CD4-positive, alpha-beta T cell treated with Interleukin-12 subunit alpha and Interleukin-12 subunit beta, for 1 hour (primary cell): ENCODE measurements around the gene IL4R.
"Not testable (repeated sequence)": the region's sequence is repeated elsewhere in the genome, so short reads cannot be mapped to it uniquely, and the experiment has no call there.

Experiments used
- DNase-seq: peaks from one replicate; pipeline ENCODE4 v3.0.0-alpha.2; 2020

Gene IL4R

DNA sequence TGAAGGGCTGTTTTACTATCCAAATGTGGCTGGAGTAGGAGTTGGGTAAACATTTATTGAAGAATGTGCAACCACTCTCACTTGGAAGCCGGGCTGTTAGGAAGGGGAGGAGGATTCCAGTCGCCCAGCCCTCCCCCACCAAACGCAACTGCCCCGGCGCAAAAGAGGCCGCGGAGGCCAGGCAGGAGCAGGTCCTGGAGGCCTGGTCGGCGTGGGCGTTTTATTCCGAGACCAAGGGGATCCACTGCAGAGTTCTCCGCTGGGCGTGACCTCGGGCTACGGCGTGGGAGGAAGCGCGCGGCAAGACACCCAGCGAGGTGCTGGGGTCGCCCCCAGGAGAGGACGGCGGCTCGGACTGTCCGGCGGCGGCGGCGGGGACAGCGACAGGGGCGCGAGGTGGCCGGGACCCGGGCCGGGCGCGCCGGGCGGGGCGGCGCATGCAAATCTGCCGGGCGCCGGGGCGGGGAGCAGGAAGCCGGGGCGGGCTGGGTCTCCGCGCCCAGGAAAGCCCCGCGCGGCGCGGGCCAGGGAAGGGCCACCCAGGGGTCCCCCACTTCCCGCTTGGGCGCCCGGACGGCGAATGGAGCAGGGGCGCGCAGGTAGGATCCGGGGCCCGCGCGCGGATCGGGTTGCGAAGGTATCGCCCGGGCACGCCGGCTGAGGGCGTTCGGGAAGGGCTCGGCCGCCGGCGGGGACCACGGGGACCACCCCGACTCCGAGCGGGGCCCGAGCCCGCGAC lies at the start of gene IL4R:
IL4R (plus strand) TSS at position 553 of the 739 bp plus-strand sequence. CDS start 26,230 bp downstream, outside the sequence.
- peak; percentile 66 for DNase-seq

DNA sequence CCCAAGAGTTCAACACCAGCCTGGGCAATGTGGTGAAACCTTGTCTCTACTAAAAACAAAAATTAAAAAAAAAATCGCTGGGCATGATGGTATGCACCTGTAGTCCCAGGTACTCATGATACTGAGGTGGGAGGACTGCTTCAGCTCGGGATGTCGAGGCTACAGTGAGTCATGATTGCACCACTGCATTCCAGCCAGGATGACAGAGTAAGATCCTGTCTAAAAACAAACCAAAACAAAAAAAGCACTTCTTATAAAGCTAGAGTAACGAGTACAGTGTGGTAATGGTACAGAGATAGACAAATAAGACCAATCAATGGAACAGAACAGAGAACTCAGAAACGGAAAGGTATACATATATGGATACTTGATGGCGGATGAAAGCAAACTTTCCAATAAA lies 49.6 kb upstream of the IL4R start:
- DNase-seq: no peak

DNA sequence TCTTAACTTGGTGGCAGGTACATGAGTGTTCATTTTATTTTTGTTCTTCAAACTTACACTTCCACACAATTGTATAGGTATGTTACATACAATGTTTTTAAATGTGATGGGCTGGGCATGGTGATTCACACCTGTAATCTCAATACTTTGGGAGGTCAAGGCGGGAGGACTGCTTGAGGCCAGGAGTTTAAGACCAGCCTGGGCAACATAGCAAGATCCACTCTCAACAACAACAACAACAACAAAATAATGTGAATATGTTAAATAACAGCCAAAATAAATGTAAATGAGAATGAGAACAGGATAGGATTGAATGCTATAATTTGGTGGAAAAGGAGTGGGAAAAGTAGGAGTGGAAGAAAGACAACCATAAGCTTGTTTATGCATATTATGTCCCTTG lies 47.8 kb upstream of the IL4R start:
- DNase-seq: no peak

DNA sequence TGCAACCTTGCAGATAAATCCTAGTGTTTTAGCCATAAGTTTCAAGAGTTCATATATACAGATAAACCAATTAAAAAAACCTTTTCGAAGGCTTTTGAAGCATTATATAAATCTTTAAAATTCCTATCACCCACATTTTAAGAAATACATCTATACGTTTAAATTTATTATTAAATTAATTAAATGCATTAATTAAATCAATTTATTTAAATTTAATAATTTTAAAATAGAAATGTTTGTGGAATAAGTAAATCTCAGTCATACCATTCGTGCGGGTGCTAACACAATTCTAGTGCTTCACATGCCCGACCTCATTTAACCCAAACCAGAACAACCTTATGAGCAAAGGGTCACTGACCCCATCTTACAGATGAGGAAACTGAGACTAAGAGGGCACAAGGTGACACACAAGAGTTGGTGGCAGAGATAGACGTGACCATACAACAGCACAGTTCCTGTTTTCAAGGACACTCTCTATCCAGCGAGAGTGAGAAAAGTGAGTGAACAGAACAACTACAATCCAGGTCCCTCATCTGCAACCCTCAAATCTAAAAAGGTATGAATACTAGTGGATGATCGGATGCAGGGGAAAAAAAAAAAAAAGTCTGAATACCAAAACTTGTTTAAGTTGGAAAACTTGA lies 46.6 kb upstream of the IL4R start:
- DNase-seq: no peak

DNA sequence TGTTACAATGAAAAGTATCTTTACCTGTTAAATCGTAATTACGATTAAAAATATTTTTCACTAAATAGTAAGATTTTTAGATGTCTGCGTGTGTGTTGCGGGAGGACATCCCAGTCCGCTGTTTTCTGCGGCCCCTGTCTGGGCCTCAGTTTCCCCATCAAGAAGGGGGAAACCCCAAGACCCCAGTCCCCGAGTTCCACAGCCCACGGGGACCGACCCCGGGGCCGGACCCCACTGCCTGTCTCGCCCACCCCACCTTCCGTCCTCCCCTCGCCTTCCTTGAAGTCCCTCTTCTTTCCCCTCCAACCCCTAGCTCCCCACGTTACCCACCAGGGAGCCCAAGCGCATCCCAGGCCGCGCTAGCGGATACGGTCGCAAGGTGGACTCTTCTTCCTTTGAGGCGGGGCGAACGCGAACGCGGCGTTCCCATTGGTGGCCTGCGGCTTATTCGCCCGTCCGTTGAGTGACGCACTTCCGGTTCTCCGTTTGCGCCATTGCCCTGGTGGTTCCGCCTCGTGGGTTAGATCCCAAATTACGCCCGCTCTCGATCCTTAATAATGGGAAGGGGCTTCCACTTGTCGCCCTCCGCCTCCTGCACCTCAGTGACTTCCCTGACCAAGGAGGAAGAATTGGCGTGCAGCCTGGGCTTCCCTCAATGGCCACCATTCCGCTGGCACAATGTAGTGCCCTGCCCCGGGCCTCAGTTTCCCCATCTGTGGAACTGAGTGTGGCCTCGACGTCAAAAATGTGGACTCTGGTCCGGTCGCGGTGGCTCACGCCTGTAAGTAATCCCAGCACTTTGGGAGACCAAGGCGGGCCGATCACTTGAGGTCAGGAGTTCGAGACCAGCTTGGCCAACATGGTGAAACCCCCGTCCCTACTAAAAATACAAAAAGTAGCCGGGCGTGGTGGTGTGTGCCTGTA lies 45.1 kb upstream of the IL4R start, which contains the start of gene NSMCE1:
NSMCE1 (minus strand) TSS at position 397 of the 924 bp plus-strand sequence. CDS start 11,202 bp downstream, outside the sequence.
- peak; percentile 96 for DNase-seq

DNA sequence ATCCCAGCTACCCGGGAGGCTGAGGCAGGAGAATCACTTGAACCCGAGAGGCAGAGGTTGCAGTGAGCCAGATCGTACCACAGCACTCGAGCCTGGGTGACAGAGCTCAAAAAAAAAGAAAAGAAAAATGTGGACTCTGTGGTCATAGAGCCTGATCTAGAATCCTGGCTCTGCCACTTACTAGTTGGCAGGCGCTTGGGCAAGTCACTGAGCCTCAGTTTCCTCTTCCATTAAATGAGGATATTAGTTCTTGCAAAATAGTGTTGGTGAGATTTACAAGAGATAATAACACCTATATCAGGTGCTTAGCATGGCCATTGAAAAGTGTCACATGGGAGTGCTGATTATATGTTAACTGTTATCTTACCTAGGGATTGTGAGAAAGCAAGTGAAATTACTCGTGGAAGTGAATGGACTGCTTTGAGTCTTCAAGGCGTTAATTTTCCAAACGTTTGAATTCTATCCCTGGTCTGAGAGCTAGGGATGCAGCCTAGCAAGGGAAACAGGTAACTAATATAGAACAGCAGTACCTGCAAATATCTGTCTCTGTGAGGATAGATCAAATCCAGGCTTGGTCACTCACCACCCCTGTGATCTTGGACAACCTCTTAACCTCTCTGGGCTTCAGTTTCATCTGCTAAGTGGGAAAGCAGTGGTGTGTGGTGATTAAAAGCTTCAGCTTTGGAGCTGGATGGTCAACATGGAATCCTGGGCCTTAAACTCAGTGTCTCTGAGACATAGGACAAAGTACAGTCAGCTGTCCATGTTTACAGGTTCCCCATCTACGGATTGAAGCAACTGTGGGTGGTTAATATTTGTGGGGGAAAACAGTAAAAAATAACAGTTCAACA lies 44.2 kb upstream of the IL4R start:
- DNase-seq: no peak

DNA sequence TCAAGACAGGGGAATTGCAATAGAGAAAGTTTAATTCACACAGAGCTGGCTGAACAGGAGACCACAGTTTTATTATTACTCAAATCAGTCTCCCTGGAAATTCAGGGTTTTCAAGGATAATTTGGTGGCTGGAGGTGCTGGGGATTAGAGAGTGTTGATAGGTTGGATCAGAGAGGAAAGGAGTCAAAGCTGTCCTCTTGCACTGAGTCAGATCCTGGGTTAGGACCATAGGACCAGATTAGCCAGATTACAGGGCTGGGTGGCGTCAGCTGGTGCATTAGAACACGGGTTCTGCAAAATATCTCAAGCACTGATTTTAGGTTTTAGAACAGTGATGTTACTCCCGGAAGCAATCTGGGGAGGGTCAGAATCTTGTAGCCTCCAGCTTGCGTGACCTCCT lies 43.4 kb upstream of the IL4R start:
- DNase-seq: no peak

DNA sequence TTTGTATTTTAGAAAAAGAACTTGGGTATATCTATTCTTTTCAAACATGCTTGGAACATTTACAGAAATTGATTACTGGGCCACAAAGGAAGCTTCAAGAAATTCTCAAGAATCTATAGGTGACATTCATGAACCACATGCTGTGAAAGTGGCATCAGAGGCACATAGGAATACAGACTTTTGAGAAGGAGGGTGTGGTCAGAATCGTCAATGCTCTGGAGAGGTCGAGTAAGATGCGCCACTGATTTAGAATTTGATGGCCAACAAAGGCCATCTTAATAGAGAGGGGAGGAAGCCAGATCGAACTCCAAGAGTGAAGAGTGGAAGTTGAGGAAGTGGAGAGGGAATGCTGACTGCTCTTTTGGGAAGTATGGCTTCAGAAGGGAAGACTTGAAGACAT lies 41.7 kb upstream of the IL4R start:
- DNase-seq: no peak

DNA sequence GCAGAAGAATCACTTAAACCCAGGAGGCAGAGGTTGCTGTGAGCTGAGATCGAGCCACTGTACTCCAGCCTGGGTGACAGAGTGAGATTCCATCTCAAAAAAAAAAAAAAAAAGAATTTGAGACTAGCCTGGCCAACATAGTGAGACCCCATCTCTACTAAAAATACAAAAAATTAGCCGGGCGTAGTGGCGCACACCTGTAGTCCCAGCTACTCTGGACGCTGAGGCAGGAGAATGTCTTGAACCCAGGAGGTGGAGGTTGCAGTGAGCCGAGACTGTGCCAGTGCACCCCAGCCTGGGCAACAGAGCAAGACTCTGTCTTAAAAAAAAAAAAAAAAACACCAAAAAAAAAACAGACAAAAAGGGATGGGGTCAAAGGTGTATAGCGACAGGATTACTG lies 41.1 kb upstream of the IL4R start:
- DNase-seq: not testable (repeated sequence)

DNA sequence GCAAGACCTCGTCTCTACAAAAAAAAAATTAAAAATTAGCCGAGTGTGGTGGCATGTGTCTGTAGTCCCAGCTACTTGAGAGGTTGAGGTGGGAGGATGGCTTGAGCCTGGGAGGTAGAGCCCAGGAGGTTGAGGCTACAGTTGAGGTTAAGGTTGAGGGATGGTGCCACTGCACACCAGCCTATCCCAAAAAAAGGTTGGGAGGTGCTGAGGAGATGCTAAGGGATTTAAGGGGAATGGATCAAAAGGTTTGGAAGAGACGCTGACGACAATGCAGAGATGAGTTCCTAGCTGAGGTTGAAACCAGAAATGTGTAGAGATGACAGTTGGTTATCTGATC lies 40.5 kb upstream of the IL4R start:
- DNase-seq: no peak

DNA sequence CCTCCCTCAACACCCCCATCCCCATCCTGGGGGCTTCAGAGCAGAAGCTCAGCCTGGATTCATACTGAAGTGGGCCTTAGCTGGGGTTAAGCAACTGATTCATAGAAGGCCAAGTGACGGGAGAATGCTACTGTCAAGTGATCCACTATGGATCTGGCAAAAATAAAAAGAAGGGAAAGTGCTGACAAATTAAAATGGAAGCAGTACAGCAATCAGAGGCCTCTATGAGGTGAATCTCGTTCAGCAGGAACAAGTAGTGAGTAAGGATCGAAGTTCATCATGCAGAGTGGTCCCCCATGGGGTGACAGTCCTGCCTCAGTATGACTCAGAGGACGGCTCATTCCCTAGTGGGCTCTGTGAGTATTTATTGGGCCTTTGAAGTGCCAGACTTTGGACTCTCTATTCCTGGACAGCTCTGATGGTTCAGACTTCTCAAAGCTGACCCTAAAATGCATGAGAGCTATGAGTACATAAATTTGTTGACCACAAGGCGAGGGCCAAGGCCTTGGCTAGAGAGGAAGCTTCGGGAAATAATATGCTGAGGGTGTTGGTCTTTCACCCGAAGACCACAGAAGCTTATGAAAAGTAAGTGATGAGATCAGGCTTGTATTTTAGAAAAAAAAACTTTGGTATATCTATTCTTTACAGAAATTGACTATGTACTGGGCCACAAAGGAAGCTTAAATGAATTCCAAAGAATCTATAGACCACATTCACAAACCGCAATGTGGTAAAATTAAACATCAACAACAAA lies 39.9 kb upstream of the IL4R start:
- peak; percentile 33 for DNase-seq

DNA sequence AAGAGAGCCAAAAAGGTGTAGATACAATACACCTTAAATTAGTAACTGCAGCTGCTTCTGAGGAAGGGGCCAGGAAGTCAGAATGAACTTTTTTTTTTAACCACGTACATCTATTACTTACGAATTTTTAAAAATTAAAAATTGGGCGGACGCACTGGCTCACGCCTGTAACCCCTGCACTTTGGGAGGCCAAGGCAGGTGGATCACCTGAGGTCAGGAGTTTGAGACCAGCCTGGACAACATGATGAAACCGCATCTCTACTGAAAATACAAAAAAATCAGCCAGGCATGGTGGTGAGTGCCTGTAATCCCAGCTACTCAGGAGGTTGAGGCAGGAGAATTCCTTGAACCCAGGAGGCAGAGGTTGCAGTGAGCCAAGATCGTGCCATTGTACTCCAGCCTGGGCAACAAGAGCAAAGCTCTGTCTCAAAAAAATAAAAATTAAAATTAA lies 39.3 kb upstream of the IL4R start:
- not testable (repeated sequence) for DNase-seq

DNA sequence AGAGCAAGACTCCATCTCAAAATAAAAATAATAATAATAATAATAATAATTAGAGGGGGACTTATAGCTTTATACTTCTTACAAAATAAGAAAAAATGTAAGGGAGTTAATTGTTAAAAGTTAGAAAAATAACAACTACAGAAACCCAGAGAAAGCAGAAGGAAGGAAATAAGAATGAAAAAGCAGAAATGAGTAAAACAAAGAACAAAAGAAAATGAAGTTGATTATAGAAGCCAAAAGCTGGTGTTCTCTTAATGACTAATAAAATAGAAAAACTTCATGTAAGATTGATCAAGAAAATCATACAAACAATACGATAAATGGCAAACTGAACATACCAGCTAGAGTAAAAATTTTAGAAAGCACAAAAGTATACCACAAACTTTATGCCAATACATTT lies 38.4 kb upstream of the IL4R start:
- no peak for DNase-seq

DNA sequence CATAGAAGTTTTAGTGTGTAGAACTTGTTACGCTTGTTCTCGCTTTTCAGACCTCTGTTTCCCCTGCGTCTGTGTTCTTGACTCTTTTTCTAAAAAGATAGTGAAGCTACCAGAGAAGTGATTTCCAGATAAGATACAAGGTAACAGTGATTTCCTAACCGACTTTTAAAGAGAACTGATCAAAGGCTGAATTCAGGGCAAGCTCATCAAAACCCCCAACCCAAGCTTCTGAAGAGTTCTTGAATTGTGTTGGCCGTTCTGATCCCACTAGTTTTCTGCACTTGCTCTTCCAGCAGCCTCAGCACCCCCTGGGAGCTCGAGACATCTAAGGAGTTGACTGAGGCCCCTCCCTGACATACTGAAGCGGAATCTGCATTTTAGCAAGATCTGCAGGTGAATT lies 32.5 kb upstream of the IL4R start:
- DNase-seq: no peak

DNA sequence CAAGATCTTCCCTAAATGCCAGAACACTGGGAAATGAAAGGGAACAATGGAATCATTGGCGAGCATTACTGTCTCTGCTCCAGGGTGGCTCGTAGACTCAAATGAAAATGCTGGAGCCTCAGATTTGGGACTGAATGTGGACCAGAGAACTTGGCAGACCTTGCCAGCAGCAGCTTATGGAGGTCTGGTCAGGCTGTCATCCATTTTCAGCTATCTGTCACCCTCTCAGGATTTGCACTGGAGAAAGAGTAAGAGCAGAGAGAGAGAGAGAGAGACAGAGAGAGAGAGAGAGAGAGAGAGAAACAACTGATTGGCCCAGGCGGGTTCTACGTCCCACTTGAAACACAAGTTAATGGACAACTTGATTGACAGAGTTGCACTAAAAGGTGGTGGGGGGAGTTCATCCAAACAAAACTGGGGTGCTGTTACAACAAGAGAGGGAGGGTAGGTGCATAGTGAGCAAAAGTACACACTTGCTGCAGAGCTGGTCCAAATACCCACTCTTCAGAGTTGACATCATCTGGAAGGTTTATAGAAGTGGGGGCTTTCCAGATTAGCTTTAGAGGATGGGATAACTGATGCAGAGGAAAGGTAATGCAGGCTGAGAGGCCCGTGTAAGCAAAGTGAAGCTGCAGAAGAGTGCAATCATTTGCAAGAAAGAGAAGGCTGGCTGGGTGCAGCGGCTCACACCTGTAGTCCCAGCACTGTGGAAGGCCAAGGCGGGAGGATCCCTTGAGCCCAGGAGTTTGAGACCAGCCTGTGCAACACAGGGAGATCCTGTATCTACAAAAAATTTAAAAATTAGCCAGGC lies 28.7 kb upstream of the IL4R start:
- DNase-seq: no peak

DNA sequence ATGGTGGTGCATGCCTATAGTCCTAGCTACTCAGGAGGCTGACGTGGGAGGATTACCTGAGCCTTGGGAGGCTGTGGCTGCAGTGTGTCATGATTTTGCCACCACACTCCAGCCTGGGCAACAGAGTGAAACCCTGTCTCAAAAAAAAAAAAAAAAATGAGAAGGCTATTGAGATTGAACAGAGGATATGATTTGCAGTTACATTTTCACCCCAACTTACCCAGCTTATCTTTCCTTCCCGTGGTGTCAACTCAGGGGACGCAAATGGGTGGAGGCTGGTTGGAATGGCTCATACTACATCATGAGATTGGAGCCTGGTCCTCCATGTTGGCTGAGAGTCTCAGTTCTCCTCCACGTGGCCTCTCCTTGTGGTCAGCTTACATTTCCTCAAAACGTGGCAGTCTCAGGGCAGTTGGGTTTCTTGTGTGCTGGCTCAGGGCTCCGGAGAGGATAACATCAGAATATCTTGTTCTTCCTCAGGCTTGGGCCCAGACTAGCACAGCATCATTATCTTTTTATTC lies 28.0 kb upstream of the IL4R start:
- no peak for DNase-seq

DNA sequence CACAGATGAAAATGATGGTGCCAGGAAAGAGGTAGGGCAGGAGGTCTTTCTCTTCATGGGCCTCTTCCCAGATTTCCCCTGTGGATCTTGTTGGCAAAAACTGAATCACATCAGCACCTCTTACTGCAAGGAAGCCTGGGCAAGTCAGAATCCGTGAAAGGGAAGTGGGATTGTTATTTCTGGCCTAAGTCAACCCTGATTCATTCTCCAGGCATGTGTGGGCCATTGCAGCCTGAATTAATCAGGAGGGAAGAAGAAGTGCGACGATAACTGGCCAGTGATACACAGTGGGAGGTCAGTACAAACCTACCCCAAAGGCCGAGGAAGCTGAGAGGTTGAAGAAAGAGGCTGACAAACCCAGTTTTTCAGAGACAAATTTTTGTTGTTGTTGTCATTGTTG lies 27.3 kb upstream of the IL4R start:
- no peak for DNase-seq

DNA sequence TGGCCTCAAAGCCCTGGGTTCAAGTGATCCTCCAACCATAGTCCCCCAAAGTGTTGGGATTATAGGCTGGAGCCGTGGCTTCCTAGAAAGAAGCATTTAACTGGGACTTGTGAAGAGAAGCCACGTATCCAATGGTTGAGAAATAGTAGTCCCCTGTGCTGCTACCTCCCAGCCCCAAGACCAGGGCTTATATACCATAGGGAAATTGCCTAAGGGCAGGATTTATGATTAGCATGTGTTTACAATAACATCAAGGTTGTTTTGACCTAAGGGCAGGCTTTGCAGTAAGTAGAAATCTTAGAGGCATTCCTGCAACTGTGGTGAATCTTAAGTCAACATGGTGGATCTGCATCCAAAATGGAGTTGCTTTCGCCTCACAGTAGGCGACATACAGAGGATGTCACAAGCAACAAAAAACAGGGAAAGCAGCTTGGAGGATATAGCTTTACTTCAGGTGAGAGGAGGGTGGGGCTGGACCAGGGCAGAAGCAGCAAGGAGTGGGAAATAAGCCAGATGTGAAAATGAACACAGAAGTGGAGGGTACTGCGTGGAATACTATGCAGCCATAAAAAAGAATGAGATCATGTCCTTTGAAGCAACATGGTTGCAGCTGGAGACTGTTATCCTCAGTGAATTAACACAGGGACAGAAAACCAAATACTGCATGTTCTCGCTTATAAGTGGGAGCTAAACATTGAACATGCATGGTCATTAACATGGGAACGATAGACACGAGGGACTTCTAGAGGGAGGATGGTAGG lies 26.5 kb upstream of the IL4R start:
- no peak for DNase-seq

DNA sequence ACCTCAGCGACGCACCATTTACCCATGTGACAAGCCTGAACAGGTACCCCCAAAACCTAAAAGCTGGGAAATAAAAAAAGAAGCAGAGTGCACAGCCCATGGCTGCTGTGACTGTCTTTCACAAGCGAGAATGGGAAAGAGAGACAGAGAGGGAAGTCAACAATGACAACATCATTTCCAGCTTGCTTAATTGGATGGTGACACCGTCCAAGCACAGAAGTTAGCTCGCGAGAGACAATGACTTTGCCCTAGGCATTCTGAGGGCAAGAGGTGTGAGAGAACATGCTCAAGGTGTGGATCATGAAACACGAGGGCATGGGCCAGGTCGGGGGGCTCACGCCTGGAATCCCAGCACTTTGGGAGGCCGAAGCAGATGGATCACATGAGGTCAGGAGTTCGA lies 25.9 kb upstream of the IL4R start:
- no peak for DNase-seq

DNA sequence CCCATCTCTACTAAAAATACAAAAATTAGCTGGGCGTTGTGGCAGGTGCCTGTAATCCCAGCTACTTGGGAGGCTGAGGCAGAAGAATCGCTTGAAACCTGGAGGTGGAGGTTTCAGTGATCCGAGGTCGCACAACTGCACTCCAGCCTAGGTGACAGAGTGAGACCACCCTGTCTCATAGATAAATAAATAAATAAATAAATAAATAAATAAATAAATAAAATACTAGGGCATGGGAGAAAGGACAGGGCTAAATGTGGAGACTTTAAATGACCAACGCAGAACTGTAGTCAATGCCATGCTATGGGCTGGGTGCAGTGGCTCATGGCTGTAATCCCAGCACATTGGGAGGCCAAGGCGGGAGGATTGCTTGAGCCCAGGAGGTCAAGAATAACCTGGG lies 25.5 kb upstream of the IL4R start:
- DNase-seq: not testable (repeated sequence)
